ENCODE results near the gene COL6A1.

Gene COL6A1

DNA sequence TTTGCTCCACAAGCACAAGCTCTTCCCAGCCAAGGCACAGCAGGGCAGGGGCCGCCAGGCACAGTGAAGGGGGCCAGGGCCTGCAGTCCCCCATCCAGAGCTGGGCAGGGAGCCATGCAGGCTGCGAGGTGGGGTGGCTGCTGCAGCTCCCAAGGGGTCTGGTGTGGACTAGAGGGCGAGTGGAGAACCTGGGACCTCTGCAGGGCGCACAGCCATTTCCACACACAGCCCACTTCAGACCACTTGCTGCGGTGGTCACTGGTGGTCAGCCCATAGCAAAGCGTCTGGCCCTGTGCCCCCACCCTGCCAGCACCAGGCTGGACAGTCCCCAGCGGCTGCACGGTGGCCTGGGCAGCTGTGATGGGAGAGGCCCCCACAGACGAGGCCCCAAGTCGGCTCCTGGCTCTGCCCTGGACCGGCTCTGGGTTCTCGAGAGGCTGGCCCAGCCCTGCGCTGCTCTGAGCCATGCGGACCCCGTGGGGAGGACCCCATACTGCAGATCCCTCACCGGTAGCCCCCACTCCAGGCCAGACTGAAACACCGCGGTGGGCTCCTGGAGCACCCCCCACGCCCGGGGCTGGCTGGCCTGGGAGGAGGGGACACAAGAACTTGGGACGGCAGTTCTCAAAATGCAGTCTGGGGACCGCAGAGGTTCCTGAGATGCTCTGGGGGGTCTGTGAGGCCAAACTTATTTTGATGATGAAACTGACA, 69.3 kb downstream of the COL6A1 start:
- DNase-seq, result no peak

DNA sequence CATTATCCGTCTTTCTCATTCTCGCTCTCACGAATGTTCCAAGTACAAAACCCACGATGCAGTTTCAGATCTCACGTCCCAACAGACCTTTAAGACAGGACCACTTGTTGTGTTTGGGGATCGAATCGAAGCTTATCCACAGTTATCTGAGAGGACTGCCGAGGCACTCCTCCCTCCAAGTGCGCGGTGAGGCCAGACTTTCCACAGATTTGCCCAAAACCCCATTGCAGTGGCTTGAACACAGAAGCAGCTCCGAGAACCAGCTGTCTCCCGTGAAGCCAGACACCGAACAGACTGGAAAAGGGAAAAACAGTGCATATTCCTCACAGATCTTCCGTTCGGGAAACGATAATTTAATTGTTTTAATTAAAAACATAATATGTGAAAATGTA, 69.8 kb downstream of the COL6A1 start:
- no peak for DNase-seq

DNA sequence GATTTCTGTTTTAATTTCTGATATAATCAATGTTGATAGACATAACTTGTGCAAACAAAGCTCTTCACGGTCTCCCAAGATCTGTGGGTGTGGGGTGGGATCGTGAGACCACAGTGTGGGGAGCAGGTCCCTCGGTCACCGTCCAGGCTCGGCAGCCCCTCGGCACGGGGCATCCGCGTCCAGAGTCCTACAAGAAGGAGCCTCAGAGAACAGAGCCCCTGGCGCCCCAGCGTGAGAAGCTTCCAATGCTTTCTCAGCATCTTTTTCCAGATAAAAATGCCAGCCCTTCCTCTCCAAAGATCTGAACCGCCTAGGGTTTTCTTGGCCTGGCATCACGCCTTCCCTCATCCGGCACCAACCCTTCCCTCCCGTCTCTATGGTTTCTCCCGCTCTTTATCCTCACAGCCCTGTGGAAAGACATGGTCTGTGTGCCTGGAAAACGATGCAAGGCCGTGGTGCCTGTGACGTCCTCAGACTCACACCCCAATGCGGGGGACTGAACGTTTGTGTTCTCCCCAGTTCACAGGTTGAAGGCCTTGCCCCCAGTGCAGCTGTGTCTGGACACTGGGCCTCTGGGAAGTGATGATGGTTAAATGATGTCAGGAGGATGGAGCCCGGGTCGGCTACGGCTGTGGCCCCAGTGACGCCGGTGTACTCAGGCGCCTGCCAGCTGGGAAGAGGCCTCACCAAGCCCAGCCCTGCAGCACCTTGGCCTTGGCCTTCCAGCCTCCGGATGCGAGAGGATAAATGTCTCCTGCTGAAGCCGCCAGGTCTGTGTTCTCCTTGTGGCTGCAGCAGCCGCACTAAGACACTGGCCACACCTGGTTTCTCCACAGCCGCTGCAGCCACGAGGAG, 70.5 kb downstream of the COL6A1 start:
- DNase-seq, result no peak

DNA sequence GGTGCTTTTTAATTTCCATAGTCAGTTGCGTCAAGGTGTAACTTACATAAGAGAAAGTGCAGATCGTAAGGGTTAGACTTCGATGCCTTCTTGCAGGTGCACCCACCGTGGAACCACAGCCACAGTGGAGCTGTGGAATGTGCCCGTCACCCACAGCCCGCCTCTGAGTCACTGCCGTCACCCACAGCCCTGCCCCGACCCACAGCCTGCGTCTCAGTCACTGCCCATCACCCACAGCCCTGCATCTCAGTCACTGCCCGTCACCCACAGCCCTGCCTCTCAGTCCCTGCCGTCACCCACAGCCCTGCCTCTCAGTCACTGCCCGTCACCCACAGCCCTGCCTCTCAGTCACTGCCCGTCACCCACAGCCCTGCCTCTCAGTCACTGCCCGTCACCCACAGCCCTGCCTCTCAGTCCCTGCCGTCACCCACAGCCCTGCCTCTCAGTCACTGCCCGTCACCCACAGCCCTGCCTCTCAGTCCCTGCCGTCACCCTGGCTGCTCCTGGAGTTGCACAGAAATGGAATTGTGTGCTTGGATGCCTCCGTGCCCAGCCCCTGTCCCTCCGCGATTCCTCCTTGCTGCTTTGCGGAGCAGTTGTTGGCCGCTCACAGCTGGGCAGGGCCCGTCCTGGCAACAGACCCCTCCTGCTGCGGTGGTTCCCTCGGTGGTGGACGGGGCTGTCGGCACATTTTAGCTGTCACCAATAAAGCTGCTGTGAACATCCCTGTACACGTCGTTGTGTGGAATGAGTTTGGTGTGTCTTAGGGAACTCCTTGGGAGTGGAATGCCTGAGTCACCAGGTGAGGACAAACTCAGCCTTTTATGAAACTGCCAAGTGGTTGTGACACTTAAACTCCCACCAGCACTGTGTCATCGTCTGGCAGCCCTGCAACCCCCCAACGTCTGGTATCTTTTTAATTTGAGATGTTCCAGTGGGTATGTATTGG, 71.4 kb downstream of the COL6A1 start:
- DNase-seq, result no peak

DNA sequence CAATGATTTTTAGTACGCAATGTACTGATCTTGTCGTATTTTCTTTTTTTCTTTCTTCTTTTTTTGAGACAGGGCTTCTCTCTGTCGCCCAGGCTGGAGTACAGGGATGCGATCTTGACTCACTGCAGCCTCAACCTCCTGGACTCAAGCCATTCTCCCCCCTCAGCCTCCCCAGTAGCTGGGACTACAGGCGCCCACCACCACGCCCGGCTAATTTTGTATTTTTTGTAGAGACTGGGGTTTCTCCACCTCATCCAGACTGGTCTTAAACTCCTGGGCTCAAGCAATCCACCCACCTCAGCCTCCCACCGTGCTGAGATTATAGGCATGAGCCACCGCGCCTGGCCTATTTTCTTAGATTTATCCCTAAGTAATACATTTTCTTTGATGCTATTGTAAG, 72.5 kb downstream of the COL6A1 start:
- no peak for DNase-seq

DNA sequence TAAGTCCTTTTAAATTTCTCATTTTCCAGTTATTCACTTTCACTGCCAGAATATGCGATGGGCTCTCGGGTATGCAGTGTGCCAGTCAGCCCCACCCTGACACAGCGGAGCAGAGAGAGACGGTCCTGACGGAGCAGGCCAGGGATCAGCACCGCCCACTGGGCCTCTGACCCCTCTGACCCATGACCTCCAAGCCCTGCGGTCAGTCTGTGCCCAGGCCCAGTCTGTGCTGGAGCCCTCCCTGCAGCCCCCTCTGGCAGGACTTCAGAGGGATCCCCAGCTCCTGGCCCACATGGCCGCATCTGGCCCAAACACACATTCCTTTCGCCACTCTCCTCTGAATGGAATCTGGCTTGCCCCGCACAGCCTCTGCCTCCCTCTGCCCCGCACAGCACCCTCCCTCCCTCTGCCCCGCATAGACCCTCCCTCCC, 72.9 kb downstream of the COL6A1 start:
- no peak for DNase-seq
